H1 (cell line): ENCODE data around the gene SV2B. TPM values are rescaled to one million over a fixed set of nuclear protein-coding genes. Genes with fewer than 3 reads are reported as not detected.

Experiments used
- CTCF ChIA-PET: fragments of 300-600 bp; sonication (Branson Sonifier 250); formaldehyde crosslinking; loops from one replicate; lab custom pipeline; 2021; ENCODE audit not compliant: partially characterized antibody; lab: Charles Lee
- POLR2A ChIA-PET: fragments of 300-600 bp; sonication (Branson Sonifier 250); formaldehyde crosslinking; loops from one replicate; lab custom pipeline; 2021; ENCODE audit warnings: inconsistent platforms; ENCODE audit not compliant: partially characterized antibody; lab: Charles Lee
- DNase-seq, 2 experiments: peaks; one replicate each; pipeline versions ENCODE4 v3.0.0 to v3.0.0-alpha.2; 2010 to 2022; ENCODE audit warnings: low spot score in 2 of 2, low read depth in 1 of 2, mixed read lengths in 1 of 2
- FAIRE-seq: peaks from 2 replicates; lab custom pipeline; 2011; peaks lifted over from hg19 to GRCh38; lab: Jason Lieb, UNC
- H2AFZ ChIP-seq: 2 replicates; pipeline ENCODE4 v1.8.1; 2012; ENCODE audit warnings: low read length, inconsistent platforms
- H2AK5ac ChIP-seq: 2 replicates; pipeline ENCODE4 v1.6.1; 2013; ENCODE audit warnings: low read depth, low read length
- H2BK120ac ChIP-seq: replicated peaks from 2 replicates; pipeline ENCODE3; 2013; ENCODE audit warnings: low read depth, low read length, inconsistent platforms
- H2BK12ac ChIP-seq: 2 replicates; pipeline ENCODE4 v1.6.1; 2013; ENCODE audit warnings: low read depth, low read length
- H2BK15ac ChIP-seq: 2 replicates; pipeline ENCODE4 v1.6.1; 2013; ENCODE audit warnings: low read length
- H2BK20ac ChIP-seq: 2 replicates; pipeline ENCODE4 v1.6.1; 2013; ENCODE audit warnings: low read length
- H2BK5ac ChIP-seq: 2 replicates; pipeline ENCODE4 v1.6.1; 2013; ENCODE audit warnings: low read depth, low read length
- H3K14ac ChIP-seq: 2 replicates; pipeline ENCODE4 v1.6.1; 2013; ENCODE audit warnings: inconsistent platforms; ENCODE audit not compliant: insufficient read length
- H3K18ac ChIP-seq: 2 replicates; pipeline ENCODE4 v1.6.1; 2013; ENCODE audit warnings: low read length; ENCODE audit errors: extremely low read depth
- H3K23ac ChIP-seq: 2 replicates; pipeline ENCODE4 v1.6.1; 2013; ENCODE audit warnings: inconsistent platforms; ENCODE audit not compliant: insufficient read length
- H3K23me2 ChIP-seq: 2 replicates; pipeline ENCODE4 v1.6.1; 2013; ENCODE audit warnings: low read depth, low read length
- H3K27ac ChIP-seq: 2 replicates; pipeline ENCODE4 v1.6.1; 2011; ENCODE audit warnings: low read depth, low read length, inconsistent platforms
- H3K27me3 ChIP-seq, 4 experiments: replicated peaks in 1 of 4; 1 replicate in 1 of 4; 2 replicates in 3 of 4; pipeline versions ENCODE4 v1.6.1 to v1.8.1; 2011 to 2013; ENCODE audit warnings: low read length in 3 of 4, mild to moderate bottlenecking in 3 of 4, inconsistent platforms in 2 of 4, mixed read lengths in 2 of 4, moderate library complexity in 1 of 4; ENCODE audit not compliant: control insufficient read depth in 3 of 4, insufficient read depth in 3 of 4; ENCODE audit errors: extremely low read depth in 1 of 4
- H3K36me3 ChIP-seq, 4 experiments: 2 replicates each; pipeline versions ENCODE4 v1.6.1 to v1.8.1; 2011 to 2013; ENCODE audit warnings: mild to moderate bottlenecking in 4 of 4, low read length in 3 of 4, moderate library complexity in 2 of 4, control low read depth in 1 of 4, inconsistent platforms in 1 of 4; ENCODE audit not compliant: insufficient read depth in 4 of 4, control insufficient read depth in 2 of 4
- H3K4ac ChIP-seq: replicated peaks from 2 replicates; pipeline ENCODE3; 2013; ENCODE audit warnings: low read length, low read depth, mixed read lengths, inconsistent platforms; ENCODE audit not compliant: insufficient read length
- H3K4me1 ChIP-seq, 4 experiments: replicated peaks in 1 of 4; 1 replicate in 1 of 4; 2 replicates in 3 of 4; pipeline versions ENCODE4 v1.6.1 to v1.8.1; 2011 to 2013; ENCODE audit warnings: low read length in 3 of 4, inconsistent platforms in 2 of 4, mixed read lengths in 1 of 4; ENCODE audit not compliant: insufficient read depth in 4 of 4, control insufficient read depth in 3 of 4
- H3K4me2 ChIP-seq, 2 experiments: 2 replicates each; pipeline versions ENCODE4 v1.6.1 to v1.8.1; 2011 to 2013; ENCODE audit warnings: low read depth in 2 of 2, low read length in 2 of 2, control low read depth in 1 of 2, inconsistent platforms in 1 of 2, mild to moderate bottlenecking in 1 of 2; ENCODE audit not compliant: insufficient read depth in 1 of 2
- H3K4me3 ChIP-seq, 4 experiments: fragments of 200-600, 300-600 bp in 1 of 4; sonication (generic), shearing (Covaris generic), sonication (Bioruptor Twin) in 1 of 4; 2 replicates each; pipeline versions ENCODE4 v1.5.1 to v1.8.1; 2011 to 2016; ENCODE audit warnings: low read length in 4 of 4, low read depth in 3 of 4, control low read depth in 2 of 4, inconsistent platforms in 2 of 4, mild to moderate bottlenecking in 2 of 4, mixed read lengths in 1 of 4, moderate library complexity in 1 of 4; ENCODE audit not compliant: insufficient read depth in 2 of 4; ENCODE audit errors: extremely low read depth in 1 of 4
- H3K56ac ChIP-seq: replicated peaks from 2 replicates; pipeline ENCODE3; 2013; ENCODE audit warnings: low read depth, mild to moderate bottlenecking, mixed read lengths, low read length, inconsistent platforms; ENCODE audit not compliant: insufficient read length
- H3K79me1 ChIP-seq: 2 replicates; pipeline ENCODE4 v1.6.1; 2013; ENCODE audit warnings: low read depth, low read length, control low read depth
- H3K79me2 ChIP-seq, 2 experiments: 2 replicates each; pipeline versions ENCODE4 v1.6.1 to v1.8.1; 2012 to 2013; ENCODE audit warnings: low read length in 2 of 2, mild to moderate bottlenecking in 2 of 2, inconsistent platforms in 1 of 2; ENCODE audit not compliant: insufficient read depth in 2 of 2, control insufficient read depth in 1 of 2
- H3K9ac ChIP-seq, 4 experiments: replicated peaks in 1 of 4; 1 replicate in 1 of 4; 2 replicates in 3 of 4; pipeline versions ENCODE4 v1.6.1 to v1.8.1; 2011 to 2013; ENCODE audit warnings: low read depth in 3 of 4, low read length in 3 of 4, control low read depth in 2 of 4, mild to moderate bottlenecking in 2 of 4, moderate library complexity in 2 of 4, inconsistent platforms in 1 of 4; ENCODE audit errors: extremely low read depth in 1 of 4
- H3K9me3 ChIP-seq, 2 experiments: 2 replicates each; pipeline versions ENCODE4 v1.6.1 to v1.8.1; 2012 to 2013; ENCODE audit warnings: mild to moderate bottlenecking in 2 of 2, moderate library complexity in 2 of 2, control low read depth in 1 of 2, inconsistent platforms in 1 of 2, low read depth in 1 of 2, low read length in 1 of 2, mixed read lengths in 1 of 2; ENCODE audit not compliant: insufficient read depth in 2 of 2
- H4K20me1 ChIP-seq, 2 experiments: replicated peaks in 1 of 2; 2 replicates each; pipeline versions ENCODE3 to v1.8.1; 2011 to 2013; ENCODE audit warnings: inconsistent platforms in 2 of 2, low read length in 2 of 2, mild to moderate bottlenecking in 1 of 2; ENCODE audit not compliant: insufficient read depth in 2 of 2, control insufficient read depth in 1 of 2
- H4K5ac ChIP-seq: 2 replicates; pipeline ENCODE4 v1.6.1; 2013; ENCODE audit warnings: low read length, low read depth, mixed read lengths, inconsistent platforms; ENCODE audit not compliant: insufficient read length
- H4K8ac ChIP-seq: 2 replicates; pipeline ENCODE4 v1.8.0; 2013; ENCODE audit warnings: mild to moderate bottlenecking, moderate library complexity, low read length, inconsistent platforms; ENCODE audit not compliant: insufficient read depth; ENCODE audit errors: extremely low read depth
- H4K91ac ChIP-seq: replicated peaks from 2 replicates; pipeline ENCODE3; 2013; ENCODE audit warnings: low read length, mixed read lengths, inconsistent platforms; ENCODE audit not compliant: insufficient read length
- CHD2 ChIP-seq: IDR thresholded peaks from 2 replicates; pipeline ENCODE4 v1.6.1; 2012; ENCODE audit warnings: low read length, improper control_type of control experiment
- CREB1 ChIP-seq: IDR thresholded peaks from 2 replicates; pipeline ENCODE4 v1.6.1; 2012; ENCODE audit warnings: inconsistent platforms
- RBBP5 ChIP-seq: IDR thresholded peaks from 2 replicates; pipeline ENCODE4 v1.7.1; 2012; ENCODE audit warnings: low read depth, mild to moderate bottlenecking, inconsistent platforms, low read length, moderate library complexity, borderline replicate concordance
- YY1 ChIP-seq: IDR thresholded peaks from 2 replicates; pipeline ENCODE4 v1.6.1; 2011; ENCODE audit warnings: low read depth, mild to moderate bottlenecking, low read length
- WGBS, 2 experiments: shearing (Covaris generic) in 1 of 2; methylation state at CpG; one replicate each; pipeline versions ENCODE4 v1.1.6 to v1.1.7; 2013 to 2015; ENCODE audit warnings: low lambda C conversion rate in 2 of 2, mixed read lengths in 2 of 2, inconsistent platforms in 1 of 2, low coverage in 1 of 2, missing lambda C conversion rate in 1 of 2; ENCODE audit not compliant: insufficient replicate concordance in 2 of 2, insufficient coverage in 1 of 2, insufficient read length in 1 of 2; ENCODE audit errors: extremely low coverage in 1 of 2, missing lambda C conversion rate in 1 of 2; 5-methylcytosine and 5-hydroxymethylcytosine counted together
- polyA plus RNA-seq, 7 experiments: library from polyadenylated mRNA; depleted of rRNA in 3 of 7; stranded (reverse) in 5 of 7; unstranded in 2 of 7; fragments of >200 nt in 5 of 7; fragments of 200-250 nt in 2 of 7; gene quantifications; 1 replicate in 5 of 7; 2 replicates in 1 of 7; 4 replicates in 1 of 7; pipeline versions ENCODE4 v1.2.1 to v1.2.3, GENCODE V29; 2011 to 2013; ENCODE audit warnings: missing spikeins in 2 of 7, mixed read lengths in 2 of 7
- total RNA-seq: library from RNA; stranded (reverse); fragmentation: NEBNext Ultra II Directional; extraction: Animal tissue kit (Norgen Biotek cat#: 25700); gene quantifications from 2 replicates; pipeline ENCODE4 v1.2.1, GENCODE V29; 2021

The SV2B gene
- total and polyA plus RNA-seq, 2 of the 8 experiments (the other 6 are each of a cell fraction or from before 2014, with no cell fraction given): 0.09 to 0.20 TPM

- H3K27me3 ChIP-seq: no peaks in the 10 kb centered on the region
- no peak overlapping the region for H4K5ac ChIP-seq
- 80% methylated on average over 1 of the region's 1 CpG; no CpG with 5 or more reads in 1 of the 2 experiments for WGBS, 2 experiments
- no peak overlapping the region for H2AK5ac ChIP-seq
- no peak overlapping the region for H3K23ac ChIP-seq
- no peaks in the 10 kb centered on the region for H3K23me2 ChIP-seq
- no peak overlapping the region for H2BK20ac ChIP-seq
- no peak overlapping the region for H3K14ac ChIP-seq
- H3K4me1 ChIP-seq: no peaks in the 10 kb centered on the region
- no peaks in the 10 kb centered on the region for H3K79me2 ChIP-seq
- no peak overlapping the region for H3K9ac ChIP-seq
- H4K20me1 ChIP-seq: no peaks in the 10 kb centered on the region
- FAIRE-seq: no peak
- no peak for DNase-seq
- no peak overlapping the region for H2BK120ac ChIP-seq
- no peaks in the 10 kb centered on the region for H3K9me3 ChIP-seq
- H3K4me2 ChIP-seq: no peak overlapping the region
- no peak overlapping the region for H2BK12ac ChIP-seq
- no peaks in the 10 kb centered on the region for H3K36me3 ChIP-seq
- H2AFZ ChIP-seq: no peak overlapping the region
- H4K8ac ChIP-seq: no peak overlapping the region
- H2BK5ac ChIP-seq: no peak overlapping the region
- no peak overlapping the region for H3K4ac ChIP-seq
- CTCF ChIA-PET: interaction anchor here (1.2 to 2.0 kb wide), 2 partner anchors 11 to 247 kb away, joined by 3 to 9 read pairs; no protein-coding TSS in a partner anchor
- no peak overlapping the region for H3K27ac ChIP-seq
- POLR2A ChIA-PET: no interaction called here
- no peak overlapping the region for H3K56ac ChIP-seq
- no peak overlapping the region for H3K4me3 ChIP-seq
- no peak overlapping the region for H4K91ac ChIP-seq
- H2BK15ac ChIP-seq: no peak overlapping the region
- no peak overlapping the region for H3K18ac ChIP-seq
- H3K79me1 ChIP-seq: no peaks in the 10 kb centered on the region
- TF ChIP-seq CHD2: no peak
- TF ChIP-seq YY1: no peak
- no peak for TF ChIP-seq RBBP5
- no peak for TF ChIP-seq CREB1
These were observed 182.4 kb downstream of the SV2B start for GRCh38 chr15:91282486-91282885.
